ENCODE data around the gene SULF2.

SULF2 gene

GRCh38 chr20:47656318-47656717, 129.0 kb downstream of the SULF2 start:
- TF ChIP-seq ARNTL (CRISPR knock-in tag; IDR thresholded peaks at IDR 0.05; ENCODE audit: borderline replicate concordance, low read depth): no peak
- no peak for TF ChIP-seq ZFP30 (CRISPR knock-in tag; IDR thresholded peaks at IDR 0.05)
- TF ChIP-seq, protein P1, sequence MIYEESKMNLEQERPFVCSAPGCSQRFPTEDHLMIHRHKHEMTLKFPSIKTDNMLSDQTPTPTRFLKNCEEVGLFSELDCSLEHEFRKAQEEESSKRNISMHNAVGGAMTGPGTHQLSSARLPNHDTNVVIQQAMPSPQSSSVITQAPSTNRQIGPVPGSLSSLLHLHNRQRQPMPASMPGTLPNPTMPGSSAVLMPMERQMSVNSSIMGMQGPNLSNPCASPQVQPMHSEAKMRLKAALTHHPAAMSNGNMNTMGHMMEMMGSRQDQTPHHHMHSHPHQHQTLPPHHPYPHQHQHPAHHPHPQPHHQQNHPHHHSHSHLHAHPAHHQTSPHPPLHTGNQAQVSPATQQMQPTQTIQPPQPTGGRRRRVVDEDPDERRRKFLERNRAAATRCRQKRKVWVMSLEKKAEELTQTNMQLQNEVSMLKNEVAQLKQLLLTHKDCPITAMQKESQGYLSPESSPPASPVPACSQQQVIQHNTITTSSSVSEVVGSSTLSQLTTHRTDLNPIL (CRISPR knock-in tag; IDR thresholded peaks at IDR 0.05; ENCODE audit: low read depth): no peak
- no peak for TF ChIP-seq POU6F1 (CRISPR knock-in tag; IDR thresholded peaks at IDR 0.05; ENCODE audit: borderline replicate concordance, low read depth)
- no peak for TF ChIP-seq BACH2 (CRISPR knock-in tag; IDR thresholded peaks at IDR 0.05; ENCODE audit: borderline replicate concordance)
- TF ChIP-seq GLIS3 (CRISPR knock-in tag; IDR thresholded peaks at IDR 0.05): no peak
- TF ChIP-seq ZC3H10 (CRISPR knock-in tag; IDR thresholded peaks at IDR 0.05): no peak
- no peak for TF ChIP-seq TOX (CRISPR knock-in tag; IDR thresholded peaks at IDR 0.05; ENCODE audit: borderline replicate concordance)
- TF ChIP-seq ZNF8 (CRISPR knock-in tag; IDR thresholded peaks at IDR 0.05): no peak
- no peak for TF ChIP-seq PPARA (CRISPR knock-in tag; IDR thresholded peaks at IDR 0.05; ENCODE audit: borderline replicate concordance)
- TF ChIP-seq, protein P2, sequence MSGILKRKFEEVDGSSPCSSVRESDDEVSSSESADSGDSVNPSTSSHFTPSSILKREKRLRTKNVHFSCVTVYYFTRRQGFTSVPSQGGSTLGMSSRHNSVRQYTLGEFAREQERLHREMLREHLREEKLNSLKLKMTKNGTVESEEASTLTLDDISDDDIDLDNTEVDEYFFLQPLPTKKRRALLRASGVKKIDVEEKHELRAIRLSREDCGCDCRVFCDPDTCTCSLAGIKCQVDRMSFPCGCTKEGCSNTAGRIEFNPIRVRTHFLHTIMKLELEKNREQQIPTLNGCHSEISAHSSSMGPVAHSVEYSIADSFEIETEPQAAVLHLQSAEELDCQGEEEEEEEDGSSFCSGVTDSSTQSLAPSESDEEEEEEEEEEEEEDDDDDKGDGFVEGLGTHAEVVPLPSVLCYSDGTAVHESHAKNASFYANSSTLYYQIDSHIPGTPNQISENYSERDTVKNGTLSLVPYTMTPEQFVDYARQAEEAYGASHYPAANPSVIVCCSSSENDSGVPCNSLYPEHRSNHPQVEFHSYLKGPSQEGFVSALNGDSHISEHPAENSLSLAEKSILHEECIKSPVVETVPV (CRISPR knock-in tag; IDR thresholded peaks at IDR 0.05): no peak
- no peak for TF ChIP-seq SNAI2 (CRISPR knock-in tag; IDR thresholded peaks at IDR 0.05)
- TF ChIP-seq CSDC2 (CRISPR knock-in tag; IDR thresholded peaks at IDR 0.05): no peak
- TF ChIP-seq ESRRG (CRISPR knock-in tag; IDR thresholded peaks at IDR 0.05): no peak
- no peak for TF ChIP-seq ZNF70 (CRISPR knock-in tag; IDR thresholded peaks at IDR 0.05)
- TF ChIP-seq PATZ1 (CRISPR knock-in tag; IDR thresholded peaks at IDR 0.05; ENCODE audit: borderline replicate concordance): no peak
- ATAC-seq: no peak

DNA sequence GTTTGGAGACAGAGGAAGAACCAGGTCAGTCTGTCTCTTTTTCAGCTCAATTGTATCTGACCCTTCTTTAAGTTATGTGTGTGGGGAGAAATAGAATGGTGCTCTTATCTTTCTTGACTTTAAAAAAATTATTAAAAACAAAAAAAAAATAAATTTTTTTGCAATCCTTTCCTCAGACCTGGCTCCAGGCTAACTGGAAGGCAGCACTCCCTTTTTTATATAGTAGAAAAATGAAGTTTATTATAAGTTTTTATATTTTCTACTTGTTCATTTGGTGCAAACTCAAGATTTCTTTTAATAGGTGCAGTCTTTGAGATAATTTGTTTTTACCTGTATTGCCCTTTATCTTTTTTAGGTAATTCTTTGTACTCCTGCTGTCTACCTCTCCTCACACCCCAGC, 129.6 kb downstream of the SULF2 start:
- no peak for ATAC-seq
- TF ChIP-seq TCF4 (CRISPR knock-in tag; IDR thresholded peaks at IDR 0.05; ENCODE audit: borderline replicate concordance) (no peak), ZNF565 (CRISPR knock-in tag; conservative IDR thresholded peaks at IDR 0.05; ENCODE audit: low read depth) (no peak), BACH2 (CRISPR knock-in tag; IDR thresholded peaks at IDR 0.05; ENCODE audit: borderline replicate concordance) (no peak), ZC3H10 (CRISPR knock-in tag; IDR thresholded peaks at IDR 0.05) (no peak), ZFP30 (CRISPR knock-in tag; IDR thresholded peaks at IDR 0.05) (no peak), CSDC2 (CRISPR knock-in tag; IDR thresholded peaks at IDR 0.05) (no peak)
- TF ChIP-seq, protein P2 (CRISPR knock-in tag; IDR thresholded peaks at IDR 0.05): no peak
- TF ChIP-seq, protein P3, sequence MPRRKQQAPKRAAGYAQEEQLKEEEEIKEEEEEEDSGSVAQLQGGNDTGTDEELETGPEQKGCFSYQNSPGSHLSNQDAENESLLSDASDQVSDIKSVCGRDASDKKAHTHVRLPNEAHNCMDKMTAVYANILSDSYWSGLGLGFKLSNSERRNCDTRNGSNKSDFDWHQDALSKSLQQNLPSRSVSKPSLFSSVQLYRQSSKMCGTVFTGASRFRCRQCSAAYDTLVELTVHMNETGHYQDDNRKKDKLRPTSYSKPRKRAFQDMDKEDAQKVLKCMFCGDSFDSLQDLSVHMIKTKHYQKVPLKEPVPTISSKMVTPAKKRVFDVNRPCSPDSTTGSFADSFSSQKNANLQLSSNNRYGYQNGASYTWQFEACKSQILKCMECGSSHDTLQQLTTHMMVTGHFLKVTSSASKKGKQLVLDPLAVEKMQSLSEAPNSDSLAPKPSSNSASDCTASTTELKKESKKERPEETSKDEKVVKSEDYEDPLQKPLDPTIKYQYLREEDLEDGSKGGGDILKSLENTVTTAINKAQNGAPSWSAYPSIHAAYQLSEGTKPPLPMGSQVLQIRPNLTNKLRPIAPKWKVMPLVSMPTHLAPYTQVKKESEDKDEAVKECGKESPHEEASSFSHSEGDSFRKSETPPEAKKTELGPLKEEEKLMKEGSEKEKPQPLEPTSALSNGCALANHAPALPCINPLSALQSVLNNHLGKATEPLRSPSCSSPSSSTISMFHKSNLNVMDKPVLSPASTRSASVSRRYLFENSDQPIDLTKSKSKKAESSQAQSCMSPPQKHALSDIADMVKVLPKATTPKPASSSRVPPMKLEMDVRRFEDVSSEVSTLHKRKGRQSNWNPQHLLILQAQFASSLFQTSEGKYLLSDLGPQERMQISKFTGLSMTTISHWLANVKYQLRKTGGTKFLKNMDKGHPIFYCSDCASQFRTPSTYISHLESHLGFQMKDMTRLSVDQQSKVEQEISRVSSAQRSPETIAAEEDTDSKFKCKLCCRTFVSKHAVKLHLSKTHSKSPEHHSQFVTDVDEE (CRISPR knock-in tag; IDR thresholded peaks at IDR 0.05): no peak

GRCh38 chr20:47654370-47654769, 130.9 kb downstream of the SULF2 start:
- TF ChIP-seq CSDC2 (CRISPR knock-in tag; IDR thresholded peaks at IDR 0.05) (no peak), ESRRG (CRISPR knock-in tag; IDR thresholded peaks at IDR 0.05) (no peak), TOX (CRISPR knock-in tag; IDR thresholded peaks at IDR 0.05; ENCODE audit: borderline replicate concordance) (no peak), ZC3H10 (CRISPR knock-in tag; IDR thresholded peaks at IDR 0.05) (no peak), PPARA (CRISPR knock-in tag; IDR thresholded peaks at IDR 0.05; ENCODE audit: borderline replicate concordance) (no peak), OSR1 (CRISPR knock-in tag; IDR thresholded peaks at IDR 0.05) (no peak), GLIS3 (CRISPR knock-in tag; IDR thresholded peaks at IDR 0.05) (no peak), ZNF8 (CRISPR knock-in tag; IDR thresholded peaks at IDR 0.05) (no peak), TCF4 (CRISPR knock-in tag; IDR thresholded peaks at IDR 0.05; ENCODE audit: borderline replicate concordance) (no peak), ZNF70 (CRISPR knock-in tag; IDR thresholded peaks at IDR 0.05) (no peak), ZNF565 (CRISPR knock-in tag; conservative IDR thresholded peaks at IDR 0.05; ENCODE audit: low read depth) (no peak), RARB (CRISPR knock-in tag; IDR thresholded peaks at IDR 0.05) (no peak)
- TF ChIP-seq, protein P3 (CRISPR knock-in tag; IDR thresholded peaks at IDR 0.05): no peak
- no peak for ATAC-seq
